Measurements from ENCODE around the gene ZNF628.

ZNF628 gene

GRCh38 chr19:55504252-55504603 is 27.8 kb downstream of the ZNF628 start:
- CTCF ChIA-PET: interaction anchor here (0.7 to 1.9 kb wide), 6 partner anchors 9 to 77 kb away, joined by 3 to 24 read pairs (median 4); partner anchors contain the start of genes SSC5D and ZNF579
- TF ChIP-seq ZNF384 (IDR thresholded peaks at IDR 0.05) (no peak), NFRKB (IDR thresholded peaks at IDR 0.05) (no peak), CTBP1 (IDR thresholded peaks at IDR 0.05; ENCODE audit: borderline replicate concordance) (no peak), LEF1 (IDR thresholded peaks at IDR 0.05; ENCODE audit: borderline replicate concordance) (no peak), PKNOX1 (IDR thresholded peaks at IDR 0.05) (no peak), ELF4 (IDR thresholded peaks at IDR 0.05) (no peak), HDGF (IDR thresholded peaks at IDR 0.05; ENCODE audit: borderline replicate concordance) (no peak), FOXA1 (IDR thresholded peaks at IDR 0.05) (no peak), SP1 (IDR thresholded peaks at IDR 0.05) (no peak), FOXM1 (IDR thresholded peaks at IDR 0.05; ENCODE audit: borderline replicate concordance) (no peak)
- POLR2A ChIA-PET: interaction anchor here (0.6 to 1.9 kb wide), 7 partner anchors 13 to 245 kb away, joined by 3 to 11 read pairs (median 3); partner anchors contain the start of genes ISOC2, NAT14, UBE2S and ZNF628
- DNase-seq (ENCODE audit: extremely low spot score): no peak

GRCh38 chr19:55504981-55505380 is 28.6 kb downstream of the ZNF628 start:
- CTCF ChIA-PET: interaction anchor here (1.6 to 1.9 kb wide), 2 partner anchors 29 to 37 kb away, joined by 5 to 24 read pairs; no protein-coding TSS in a partner anchor
- no peak for DNase-seq (ENCODE audit: extremely low spot score)
- TF ChIP-seq PKNOX1 (IDR thresholded peaks at IDR 0.05) (no peak), FOXK2 (IDR thresholded peaks at IDR 0.05) (no peak), CTBP1 (IDR thresholded peaks at IDR 0.05; ENCODE audit: borderline replicate concordance) (no peak), SUZ12 (IDR thresholded peaks at IDR 0.05) (no peak), BHLHE40 (IDR thresholded peaks at IDR 0.05; ENCODE audit: borderline replicate concordance) (no peak), ELF4 (IDR thresholded peaks at IDR 0.05) (no peak), ARNT (IDR thresholded peaks at IDR 0.05) (no peak), SP1 (IDR thresholded peaks at IDR 0.05) (no peak)
- POLR2A ChIA-PET: interaction anchor here (1.9 kb wide), 1 partner anchor 29 kb away, joined by 11 read pairs; the partner anchor contains the start of gene ZNF628

GRCh38 chr19:55508120-55508519 is 31.7 kb downstream of the ZNF628 start:
- no peak for DNase-seq (ENCODE audit: extremely low spot score)
- CTCF ChIA-PET: interaction anchor here (0.8 kb wide), 1 partner anchor 40 kb away, joined by 4 read pairs; no protein-coding TSS in a partner anchor
- POLR2A ChIA-PET: interaction anchor here (1.0 to 1.4 kb wide), 3 partner anchors 21 to 91 kb away, joined by 3 read pairs; partner anchors contain the start of genes FIZ1 and NAT14
- TF ChIP-seq ELF4 (IDR thresholded peaks at IDR 0.05) (no peak), L3MBTL2 (conservative IDR thresholded peaks at IDR 0.05) (no peak), SP1 (IDR thresholded peaks at IDR 0.05) (no peak)

GRCh38 chr19:55516878-55517620 is 40.6 kb downstream of the ZNF628 start:
- ChIA-PET CTCF (interaction anchor here (1.3 kb wide), 1 partner anchor 89 kb away, joined by 4 read pairs; no protein-coding TSS in a partner anchor), POLR2A (interaction anchor here (0.9 kb wide), 1 partner anchor 89 kb away, joined by 3 read pairs; no protein-coding TSS in a partner anchor)
- no peak for TF ChIP-seq ZNF384 (IDR thresholded peaks at IDR 0.05)
- TF ChIP-seq SUZ12 (IDR thresholded peaks at IDR 0.05): no peak
- TF ChIP-seq PKNOX1 (IDR thresholded peaks at IDR 0.05): no peak
- TF ChIP-seq FOXM1 (IDR thresholded peaks at IDR 0.05; ENCODE audit: borderline replicate concordance): no peak
- no peak for TF ChIP-seq HDGF (IDR thresholded peaks at IDR 0.05; ENCODE audit: borderline replicate concordance)
- no peak for TF ChIP-seq BHLHE40 (IDR thresholded peaks at IDR 0.05; ENCODE audit: borderline replicate concordance)
- DNase-seq (ENCODE audit: extremely low spot score): peak; percentile 99

- no peak for DNase-seq (ENCODE audit: extremely low spot score)
- TF ChIP-seq FOXA1 (IDR thresholded peaks at IDR 0.05) (no peak), LEF1 (IDR thresholded peaks at IDR 0.05; ENCODE audit: borderline replicate concordance) (no peak), SUZ12 (IDR thresholded peaks at IDR 0.05) (no peak), ZNF384 (IDR thresholded peaks at IDR 0.05) (no peak), FOXK2 (IDR thresholded peaks at IDR 0.05) (no peak), CTBP1 (IDR thresholded peaks at IDR 0.05; ENCODE audit: borderline replicate concordance) (peak; percentile 46; the same call in 1 of the 2 replicates)
- ChIA-PET CTCF (no interaction called here), POLR2A (interaction anchor here (0.9 to 1.2 kb wide), 3 partner anchors 43 to 80 kb away, joined by 3 to 5 read pairs (median 5); partner anchors contain the start of genes FIZ1, ZNF524, ZNF579 and ZNF628)
Observed at GRCh38 chr19:55519451-55520311, 43.3 kb downstream of the ZNF628 start.

GRCh38 chr19:55520691-55521292 is 44.4 kb downstream of the ZNF628 start:
- POLR2A ChIA-PET: interaction anchor here (1.1 kb wide), 1 partner anchor 60 kb away, joined by 5 read pairs; the partner anchor contains the start of gene ZNF579
- no peak for TF ChIP-seq LEF1 (IDR thresholded peaks at IDR 0.05; ENCODE audit: borderline replicate concordance)
- no peak for TF ChIP-seq TARDBP (IDR thresholded peaks at IDR 0.05)
- no peak for DNase-seq (ENCODE audit: extremely low spot score)
- CTCF ChIA-PET: no interaction called here

All from HEK293T (cell line).